SK-N-SH (cell line): ENCODE measurements around the gene BABAM2. TPM values are rescaled to one million over a fixed set of nuclear protein-coding genes. Genes with fewer than 3 reads are reported as not detected.

Source experiments
- CTCF ChIA-PET: fragments of 300-600, 350-600 bp; formaldehyde crosslinking; extraction: SDS; loops from one replicate; lab custom pipeline; 2021; lab: Yijun Ruan, JAX
- POLR2A ChIA-PET: fragments of 350-600 bp; sonication (Branson Sonifier 250); formaldehyde crosslinking; extraction: SDS; loops from one replicate; lab custom pipeline; 2020; ENCODE audit warnings: antibody characterized with exemption, inconsistent platforms; lab: Yijun Ruan, JAX
- DNase-seq: peaks from one replicate; pipeline ENCODE4 v3.0.0; 2012
- H2AFZ ChIP-seq: fragments of 200-600 bp; sonication (generic); 2 replicates; pipeline ENCODE4 v1.8.1; 2016; ENCODE audit warnings: antibody characterized with exemption, mild to moderate bottlenecking, low read depth
- H3F3A ChIP-seq: fragments of 200-600 bp; sonication (generic); replicated peaks from 2 replicates; pipeline ENCODE3; 2016; ENCODE audit warnings: antibody characterized with exemption, mild to moderate bottlenecking; ENCODE audit not compliant: insufficient read depth
- H3K27ac ChIP-seq, 2 experiments: fragments of 200-500 bp in 1 of 2; fragments of 200-600 bp in 1 of 2; sonication (Bioruptor generic) in 1 of 2; sonication (generic), shearing (Covaris generic) in 1 of 2; 2 replicates each; pipeline versions ENCODE4 v1.5.1 to v1.6.1; 2014 to 2016; ENCODE audit warnings: low read depth in 2 of 2, inconsistent platforms in 1 of 2, low read length in 1 of 2, mild to moderate bottlenecking in 1 of 2, mixed read lengths in 1 of 2
- H3K27me3 ChIP-seq: fragments of 200-600 bp; sonication (generic), shearing (Covaris generic); 2 replicates; pipeline ENCODE4 v1.6.1; 2016; ENCODE audit warnings: mixed run types; ENCODE audit not compliant: insufficient read depth
- H3K36me3 ChIP-seq, 2 experiments: fragments of 200-500 bp in 1 of 2; fragments of 200-600 bp in 1 of 2; sonication (Bioruptor generic) in 1 of 2; sonication (generic) in 1 of 2; replicated peaks in 1 of 2; 2 replicates each; pipeline versions ENCODE3 to v1.5.1; 2014 to 2016; ENCODE audit warnings: low read length in 1 of 2, mild to moderate bottlenecking in 1 of 2; ENCODE audit not compliant: insufficient read depth in 2 of 2, control insufficient read depth in 1 of 2
- H3K4me1 ChIP-seq, 2 experiments: fragments of 200-500 bp in 1 of 2; fragments of 200-600 bp in 1 of 2; sonication (Bioruptor generic) in 1 of 2; sonication (generic), shearing (Covaris generic) in 1 of 2; 2 replicates each; pipeline versions ENCODE4 v1.5.1 to v1.6.1; 2014 to 2016; ENCODE audit warnings: low read depth in 1 of 2, low read length in 1 of 2, mixed run types in 1 of 2; ENCODE audit not compliant: insufficient read depth in 2 of 2, control insufficient read depth in 1 of 2
- H3K4me2 ChIP-seq: fragments of 200-600 bp; sonication (generic), shearing (Covaris generic); 2 replicates; pipeline ENCODE4 v1.6.1; 2017; ENCODE audit warnings: mixed run types
- H3K4me3 ChIP-seq, 2 experiments: fragments of 200-500 bp in 1 of 2; fragments of 200-600 bp in 1 of 2; sonication (Bioruptor generic) in 1 of 2; sonication (generic), shearing (Covaris generic) in 1 of 2; 2 replicates each; pipeline versions ENCODE4 v1.5.1 to v1.8.1; 2014 to 2016; ENCODE audit warnings: low read depth in 2 of 2, inconsistent platforms in 1 of 2, low read length in 1 of 2, mild to moderate bottlenecking in 1 of 2, mixed read lengths in 1 of 2, moderate library complexity in 1 of 2
- H3K79me2 ChIP-seq: fragments of 200-600 bp; sonication (generic); 2 replicates; pipeline ENCODE4 v1.8.1; 2017; ENCODE audit warnings: mild to moderate bottlenecking; ENCODE audit not compliant: insufficient read depth
- H3K9ac ChIP-seq: fragments of 200-600 bp; sonication (generic); 2 replicates; pipeline ENCODE4 v1.6.1; 2017; ENCODE audit warnings: mixed run types
- H3K9me2 ChIP-seq: fragments of 200-600 bp; sonication (generic); 2 replicates; pipeline ENCODE4 v1.6.1; 2017; ENCODE audit warnings: mixed run types
- H3K9me3 ChIP-seq: fragments of 200-600 bp; sonication (generic); 2 replicates; pipeline ENCODE4 v1.6.1; 2017; ENCODE audit warnings: mixed run types, mild to moderate bottlenecking, moderate library complexity
- H4K20me1 ChIP-seq: fragments of 200-600 bp; sonication (generic); 2 replicates; pipeline ENCODE4 v1.6.1; 2017; ENCODE audit warnings: mild to moderate bottlenecking, mixed run types; ENCODE audit not compliant: insufficient read depth
- EP300 ChIP-seq, 2 experiments: IDR thresholded peaks; 2 replicates each; pipeline versions ENCODE4 v1.4.0 to v1.6.1; 2012; ENCODE audit warnings: borderline replicate concordance in 1 of 2, low read depth in 1 of 2, low read length in 1 of 2
- EZH2phosphoT487 ChIP-seq: fragments of 200-600 bp; sonication (generic); IDR thresholded peaks from 2 replicates; pipeline ENCODE4 v1.6.1; 2017; ENCODE audit warnings: low read depth, mixed run types, mild to moderate bottlenecking, antibody characterized with exemption, moderate library complexity, borderline replicate concordance
- FOSL2 ChIP-seq: IDR thresholded peaks from 2 replicates; pipeline ENCODE4 v1.4.0; 2012; ENCODE audit warnings: low read depth, mild to moderate bottlenecking, moderate library complexity, borderline replicate concordance
- FOXJ3 ChIP-seq: sonication (generic); formaldehyde crosslinking; IDR thresholded peaks from 2 replicates; pipeline ENCODE4 v1.5.1; 2020; ENCODE audit warnings: mild to moderate bottlenecking, missing genetic modification reagents
- GABPA ChIP-seq: IDR thresholded peaks from 2 replicates; pipeline ENCODE4 v1.4.0; 2012; ENCODE audit warnings: low read depth, mild to moderate bottlenecking
- GATA2 ChIP-seq: sonication (generic); formaldehyde crosslinking; IDR thresholded peaks from 2 replicates; pipeline ENCODE4 v1.5.0; 2020; ENCODE audit warnings: mild to moderate bottlenecking, missing genetic modification reagents
- JUND ChIP-seq: IDR thresholded peaks from 2 replicates; pipeline ENCODE4 v1.4.0; 2012
- MXI1 ChIP-seq: IDR thresholded peaks from 2 replicates; pipeline ENCODE4 v1.6.1; 2012; ENCODE audit warnings: mild to moderate bottlenecking, low read depth, low read length, improper control_type of control experiment
- NRF1 ChIP-seq: IDR thresholded peaks from 2 replicates; pipeline ENCODE4 v1.6.1; 2012; ENCODE audit warnings: low read depth, mild to moderate bottlenecking, low read length
- RFX5 ChIP-seq: IDR thresholded peaks from 2 replicates; pipeline ENCODE4 v1.6.1; 2012; ENCODE audit warnings: mild to moderate bottlenecking, improper control_type of control experiment, low read length
- SMC3 ChIP-seq: IDR thresholded peaks from 2 replicates; pipeline ENCODE4 v1.6.1; 2012; ENCODE audit warnings: low read depth, low read length, improper control_type of control experiment
- TAF1 ChIP-seq: IDR thresholded peaks from 2 replicates; pipeline ENCODE4 v1.6.1; 2012; ENCODE audit warnings: low read depth, mild to moderate bottlenecking, low read length, moderate library complexity, borderline replicate concordance
- TCF12 ChIP-seq: IDR thresholded peaks from 2 replicates; pipeline ENCODE4 v1.4.0; 2012
- WGBS: methylation state at CpG from one replicate; pipeline ENCODE4 v1.1.6; 2017; ENCODE audit warnings: low lambda C conversion rate; 5-methylcytosine and 5-hydroxymethylcytosine counted together
- polyA plus RNA-seq, 3 experiments: library from polyadenylated mRNA; depleted of rRNA; stranded (reverse); fragments of >200 nt; gene quantifications; 2 replicates each; pipeline ENCODE4 v1.2.3, GENCODE V29; 2012
- TF ChIP-seq, protein P1 (sequence below): IDR thresholded peaks from 2 replicates; pipeline ENCODE4 v1.4.0; 2012; ENCODE audit warnings: low read depth
- TF ChIP-seq, protein P2 (sequence below): IDR thresholded peaks from 2 replicates; pipeline ENCODE4 v1.4.0; 2012; ENCODE audit warnings: low read depth, borderline replicate concordance
- TF ChIP-seq, protein P3 (sequence below): fragments of 150-350 bp; IDR thresholded peaks from 2 replicates; pipeline ENCODE4 v1.6.1; 2017; ENCODE audit warnings: antibody characterized with exemption, low read length, low read depth, borderline replicate concordance
- TF ChIP-seq, protein P4 (sequence below): IDR thresholded peaks from 2 replicates; pipeline ENCODE4; 2012
- TF ChIP-seq, protein P5 (sequence below): IDR thresholded peaks from 2 replicates; pipeline ENCODE4 v1.4.0; 2012; ENCODE audit warnings: low read depth, borderline replicate concordance

BABAM2 gene
- polyA plus RNA-seq, 1 of the 3 experiments (the other 2 are of a cell fraction), result 34.0 TPM

DNA sequence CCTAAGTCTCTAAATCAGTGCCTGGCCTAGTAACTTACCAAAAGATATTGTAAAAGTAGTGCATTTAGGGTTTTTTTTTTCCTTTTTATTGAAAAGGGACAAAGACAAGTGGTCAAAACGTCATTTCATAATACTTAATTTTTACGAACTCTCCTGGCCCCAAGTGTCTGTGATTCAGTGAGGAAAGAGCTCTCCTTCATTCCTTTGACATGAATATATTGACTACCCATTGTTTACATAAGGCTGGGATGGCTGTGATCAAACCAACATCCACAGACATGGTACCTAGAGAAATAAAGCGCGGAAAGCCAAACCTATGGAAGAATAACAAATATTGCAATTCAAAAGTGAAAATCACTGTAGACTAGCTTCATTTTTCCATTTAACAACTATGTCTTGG, 198.4 kb downstream of the BABAM2 start:
- WGBS, result 70% methylated on average over 4 of the region's 4 CpGs
- POLR2A ChIA-PET, result no interaction called here
- Histone ChIP-seq H3K27ac (peak overlapping the region in 1 of 2 experiments; percentile 36; a peak in 2 of 4 replicates), H2AFZ (no peak overlapping the region), H3K9ac (no peak overlapping the region), H3K4me3 (no peak overlapping the region), H3K4me1 (peaks cover 0 to 7% of the 10 kb centered on the region in 2 experiments; a peak in 3 of 4 replicates), H3K79me2 (no peaks in the 10 kb centered on the region), H3K27me3 (no peaks in the 10 kb centered on the region), H3F3A (peaks cover 4% of the 10 kb centered on the region), H3K9me2 (no peaks in the 10 kb centered on the region), H4K20me1 (no peaks in the 10 kb centered on the region), H3K4me2 (peak overlapping the region; percentile 49), H3K9me3 (no peaks in the 10 kb centered on the region), H3K36me3 (no peaks in the 10 kb centered on the region)
- no peak for DNase-seq
- CTCF ChIA-PET, result no interaction called here
- TF ChIP-seq FOSL2 (peak; percentile 52; the same call in 1 of the 2 replicates), TCF12 (peak; percentile 28; the same call in 1 of the 2 replicates), TAF1 (no peak)

DNA sequence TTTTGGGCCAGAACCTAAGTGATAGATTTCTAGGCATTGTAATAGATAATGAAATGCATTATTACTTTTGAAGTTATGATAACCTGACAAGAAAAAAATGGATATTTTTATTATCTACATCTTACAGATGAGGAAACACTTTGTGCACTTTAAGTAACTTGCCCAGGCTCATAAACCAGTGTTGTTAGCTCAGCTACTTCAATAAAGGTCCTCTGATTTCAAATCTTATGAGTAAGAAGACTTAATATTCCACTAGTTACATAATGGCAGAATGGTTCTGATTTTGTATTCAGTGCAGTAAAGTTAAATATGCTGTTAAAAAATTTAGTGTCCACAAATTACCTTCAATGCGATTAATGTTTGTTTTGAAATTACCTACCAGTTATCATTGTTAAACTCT, 199.0 kb downstream of the BABAM2 start:
- TF ChIP-seq TCF12, result no peak
- TF ChIP-seq, protein P1, sequence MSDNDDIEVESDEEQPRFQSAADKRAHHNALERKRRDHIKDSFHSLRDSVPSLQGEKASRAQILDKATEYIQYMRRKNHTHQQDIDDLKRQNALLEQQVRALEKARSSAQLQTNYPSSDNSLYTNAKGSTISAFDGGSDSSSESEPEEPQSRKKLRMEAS, result no peak
- no peak for TF ChIP-seq RFX5
- TF ChIP-seq EZH2phosphoT487, result no peak
- TF ChIP-seq GATA2 (CRISPR knock-in tag), result no peak
- TF ChIP-seq MXI1, result no peak
- no peak for TF ChIP-seq NRF1
- TF ChIP-seq TAF1, result no peak
- H3K27me3 ChIP-seq, result no peaks in the 10 kb centered on the region
- H3K27ac ChIP-seq, result peak overlapping the region in 1 of 2 experiments; percentile 36; a peak in 2 of 4 replicates
- H3K4me2 ChIP-seq, result peak overlapping the region; percentile 49
- H3K9ac ChIP-seq, result no peak overlapping the region
- peaks cover 0 to 7% of the 10 kb centered on the region in 2 experiments; a peak in 3 of 4 replicates for H3K4me1 ChIP-seq
- no peaks in the 10 kb centered on the region for H3K79me2 ChIP-seq
- POLR2A ChIA-PET, result no interaction called here
- WGBS, result 87% methylated on average over 1 of the region's 1 CpG
- H3K4me3 ChIP-seq, result no peak overlapping the region
- H2AFZ ChIP-seq, result no peak overlapping the region
- H3K9me2 ChIP-seq, result no peaks in the 10 kb centered on the region
- no peaks in the 10 kb centered on the region for H3K9me3 ChIP-seq
- H4K20me1 ChIP-seq, result no peaks in the 10 kb centered on the region
- DNase-seq, result no peak
- CTCF ChIA-PET, result no interaction called here
- no peaks in the 10 kb centered on the region for H3K36me3 ChIP-seq
- H3F3A ChIP-seq, result peaks cover 8% of the 10 kb centered on the region

DNA sequence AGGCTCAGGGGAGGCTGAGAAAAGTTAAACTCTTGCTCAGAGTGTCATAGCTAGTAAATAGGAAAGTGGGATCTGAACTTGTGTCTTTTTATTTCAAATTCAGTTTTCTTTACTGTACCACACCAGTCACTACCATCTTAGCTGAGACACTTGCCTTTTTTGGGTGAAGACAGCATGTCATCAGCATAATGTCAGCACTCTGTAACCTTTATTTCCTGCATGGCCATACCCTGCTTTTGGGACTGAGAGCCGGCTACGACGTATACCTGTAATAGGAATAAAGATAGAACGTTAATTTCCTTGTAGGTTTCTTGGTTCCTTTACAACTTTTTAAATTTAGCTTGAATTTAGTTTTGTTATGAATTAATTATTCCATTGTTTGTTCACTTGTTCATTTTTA, 202.8 kb downstream of the BABAM2 start:
- no peak overlapping the region for H3K4me2 ChIP-seq
- WGBS, result 97% methylated on average over 4 of the region's 4 CpGs
- no peaks in the 10 kb centered on the region for H3K9me3 ChIP-seq
- H3F3A ChIP-seq, result peaks cover 5% of the 10 kb centered on the region
- CTCF ChIA-PET, result interaction anchor here (1.1 to 1.2 kb wide), 2 partner anchors 22 to 473 kb away, joined by 3 read pairs; no protein-coding TSS in a partner anchor
- POLR2A ChIA-PET, result no interaction called here
- no peak for DNase-seq
- peaks cover 0 to 7% of the 10 kb centered on the region in 2 experiments; a peak in 3 of 4 replicates for H3K4me1 ChIP-seq
- H3K27me3 ChIP-seq, result no peaks in the 10 kb centered on the region
- H2AFZ ChIP-seq, result no peak overlapping the region
- no peaks in the 10 kb centered on the region for H3K36me3 ChIP-seq
- no peaks in the 10 kb centered on the region for H3K9me2 ChIP-seq
- H4K20me1 ChIP-seq, result no peaks in the 10 kb centered on the region
- no peak overlapping the region for H3K4me3 ChIP-seq
- no peaks in the 10 kb centered on the region for H3K79me2 ChIP-seq
- H3K27ac ChIP-seq, result no peak overlapping the region
- H3K9ac ChIP-seq, result no peak overlapping the region
- TF ChIP-seq, protein P2, sequence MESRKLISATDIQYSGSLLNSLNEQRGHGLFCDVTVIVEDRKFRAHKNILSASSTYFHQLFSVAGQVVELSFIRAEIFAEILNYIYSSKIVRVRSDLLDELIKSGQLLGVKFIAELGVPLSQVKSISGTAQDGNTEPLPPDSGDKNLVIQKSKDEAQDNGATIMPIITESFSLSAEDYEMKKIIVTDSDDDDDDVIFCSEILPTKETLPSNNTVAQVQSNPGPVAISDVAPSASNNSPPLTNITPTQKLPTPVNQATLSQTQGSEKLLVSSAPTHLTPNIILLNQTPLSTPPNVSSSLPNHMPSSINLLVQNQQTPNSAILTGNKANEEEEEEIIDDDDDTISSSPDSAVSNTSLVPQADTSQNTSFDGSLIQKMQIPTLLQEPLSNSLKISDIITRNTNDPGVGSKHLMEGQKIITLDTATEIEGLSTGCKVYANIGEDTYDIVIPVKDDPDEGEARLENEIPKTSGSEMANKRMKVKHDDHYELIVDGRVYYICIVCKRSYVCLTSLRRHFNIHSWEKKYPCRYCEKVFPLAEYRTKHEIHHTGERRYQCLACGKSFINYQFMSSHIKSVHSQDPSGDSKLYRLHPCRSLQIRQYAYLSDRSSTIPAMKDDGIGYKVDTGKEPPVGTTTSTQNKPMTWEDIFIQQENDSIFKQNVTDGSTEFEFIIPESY, result no peak
- TF ChIP-seq, protein P3, sequence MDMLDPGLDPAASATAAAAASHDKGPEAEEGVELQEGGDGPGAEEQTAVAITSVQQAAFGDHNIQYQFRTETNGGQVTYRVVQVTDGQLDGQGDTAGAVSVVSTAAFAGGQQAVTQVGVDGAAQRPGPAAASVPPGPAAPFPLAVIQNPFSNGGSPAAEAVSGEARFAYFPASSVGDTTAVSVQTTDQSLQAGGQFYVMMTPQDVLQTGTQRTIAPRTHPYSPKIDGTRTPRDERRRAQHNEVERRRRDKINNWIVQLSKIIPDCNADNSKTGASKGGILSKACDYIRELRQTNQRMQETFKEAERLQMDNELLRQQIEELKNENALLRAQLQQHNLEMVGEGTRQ, result no peak
- TF ChIP-seq TAF1 (no peak), EP300 (IDR thresholded peaks at IDR 0.05; ENCODE audit: borderline replicate concordance in 1 of 2, low read depth in 1 of 2, low read length in 1 of 2) (no peak), SMC3 (no peak), GABPA (no peak), FOXJ3 (no peak), JUND (no peak)
- TF ChIP-seq, protein P4, sequence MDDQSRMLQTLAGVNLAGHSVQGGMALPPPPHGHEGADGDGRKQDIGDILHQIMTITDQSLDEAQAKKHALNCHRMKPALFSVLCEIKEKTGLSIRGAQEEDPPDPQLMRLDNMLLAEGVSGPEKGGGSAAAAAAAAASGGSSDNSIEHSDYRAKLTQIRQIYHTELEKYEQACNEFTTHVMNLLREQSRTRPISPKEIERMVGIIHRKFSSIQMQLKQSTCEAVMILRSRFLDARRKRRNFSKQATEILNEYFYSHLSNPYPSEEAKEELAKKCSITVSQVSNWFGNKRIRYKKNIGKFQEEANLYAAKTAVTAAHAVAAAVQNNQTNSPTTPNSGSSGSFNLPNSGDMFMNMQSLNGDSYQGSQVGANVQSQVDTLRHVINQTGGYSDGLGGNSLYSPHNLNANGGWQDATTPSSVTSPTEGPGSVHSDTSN, result no peak
- TF ChIP-seq, protein P5, sequence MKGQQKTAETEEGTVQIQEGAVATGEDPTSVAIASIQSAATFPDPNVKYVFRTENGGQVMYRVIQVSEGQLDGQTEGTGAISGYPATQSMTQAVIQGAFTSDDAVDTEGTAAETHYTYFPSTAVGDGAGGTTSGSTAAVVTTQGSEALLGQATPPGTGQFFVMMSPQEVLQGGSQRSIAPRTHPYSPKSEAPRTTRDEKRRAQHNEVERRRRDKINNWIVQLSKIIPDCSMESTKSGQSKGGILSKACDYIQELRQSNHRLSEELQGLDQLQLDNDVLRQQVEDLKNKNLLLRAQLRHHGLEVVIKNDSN, result no peak
